ENCODE data around the gene SETBP1. TPM values are rescaled to one million over a fixed set of nuclear protein-coding genes. Genes with fewer than 3 reads are reported as not detected.
A peak's percentile ranks its signal among the peaks of the same experiment; 100 is the strongest.

Gene SETBP1
- total and polyA plus RNA-seq, 9 of the 15 experiments (the other 6 are each of a cell fraction or from before 2014, with no cell fraction given) = under 0.01 to 0.13 (median 0.04) TPM

DNA sequence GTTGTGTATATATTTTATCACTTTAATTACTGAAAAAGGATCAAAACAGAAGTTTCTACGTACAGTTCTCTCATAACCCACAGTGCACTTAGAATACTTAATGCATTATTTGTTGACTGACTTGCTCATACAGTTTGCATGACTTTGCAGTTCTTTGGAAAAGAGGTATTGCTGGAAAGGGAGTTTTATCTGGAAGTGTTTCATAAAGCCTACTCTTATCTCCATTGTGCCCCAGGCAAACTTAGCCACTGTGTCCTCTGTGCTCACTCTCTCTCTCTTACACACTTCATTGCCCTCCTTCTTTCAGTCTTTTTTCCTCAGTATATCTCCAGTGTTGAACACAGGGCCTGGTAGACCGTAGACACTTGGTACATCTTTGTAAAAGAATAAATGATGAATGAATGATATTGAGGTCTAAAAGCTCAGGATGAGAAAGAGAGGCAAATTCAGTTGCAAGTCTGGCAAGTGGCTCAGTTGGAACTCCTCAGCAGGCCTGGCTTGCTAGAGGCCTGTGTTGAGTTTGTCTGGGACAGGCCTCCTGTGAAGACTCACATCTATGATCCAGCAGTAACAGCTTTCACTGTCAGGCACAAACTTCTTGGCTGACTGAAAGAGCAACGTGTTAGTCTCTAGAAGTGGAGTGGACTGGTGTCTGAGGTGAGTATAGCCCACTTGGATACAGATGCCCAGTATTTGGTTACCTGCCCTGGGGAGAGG is 56.1 kb downstream of the SETBP1 start (continued):
- TF ChIP-seq SMARCA4 (IDR thresholded peaks at IDR 0.05) (peak; percentile 73), TCF7L2 (IDR thresholded peaks at IDR 0.05; ENCODE audit: low read depth, low read length) (no peak), NCOR1 (IDR thresholded peaks at IDR 0.05) (0 out of 2 replicates have a peak, but pooled peaks have one; percentile 8), KAT8 (IDR thresholded peaks at IDR 0.05; ENCODE audit: low read depth) (no peak), RBBP5 (IDR thresholded peaks at IDR 0.05; ENCODE audit: borderline replicate concordance, insufficient read depth, low read length, poor library complexity, severe bottlenecking) (no peak), CBFA2T3 (IDR thresholded peaks at IDR 0.05) (peak; percentile 46; the same call in 1 of the 2 replicates), ZNF263 (CRISPR knock-in tag; IDR thresholded peaks at IDR 0.05; ENCODE audit: borderline replicate concordance) (no peak), RAD51 (IDR thresholded peaks at IDR 0.05; ENCODE audit: borderline replicate concordance, low read depth) (no peak), ZNF592 (IDR thresholded peaks at IDR 0.05) (peak; percentile 63; the same call in 1 of the 2 replicates), CREM (IDR thresholded peaks at IDR 0.05; ENCODE audit: low read depth) (no peak), TFAP4 (CRISPR knock-in tag; IDR thresholded peaks at IDR 0.05; ENCODE audit: borderline replicate concordance) (no peak), DDX20 (tag; IDR thresholded peaks at IDR 0.05; ENCODE audit: low read depth) (no peak), MEF2A (IDR thresholded peaks at IDR 0.05; ENCODE audit: control insufficient read depth, low read depth, low read length) (no peak), ZNF184 (CRISPR knock-in tag; IDR thresholded peaks at IDR 0.05) (no peak), ZNF695 (CRISPR knock-in tag; IDR thresholded peaks at IDR 0.05) (no peak), C11orf30 (IDR thresholded peaks at IDR 0.05; ENCODE audit: low read depth) (peak; percentile 87), NFE2L1 (tag; IDR thresholded peaks at IDR 0.05; ENCODE audit: borderline replicate concordance, low read depth) (peak; percentile 41; the same call in 1 of the 2 replicates), MYNN (IDR thresholded peaks at IDR 0.05) (0 out of 2 replicates have a peak, but pooled peaks have one; percentile 38), MYNN (CRISPR knock-in tag; IDR thresholded peaks at IDR 0.05) (no peak), ZNF316 (IDR thresholded peaks at IDR 0.05) (peak; percentile 92), MEF2D (tag; conservative IDR thresholded peaks at IDR 0.05; ENCODE audit: low read depth) (no peak)
- TF ChIP-seq, protein P1, sequence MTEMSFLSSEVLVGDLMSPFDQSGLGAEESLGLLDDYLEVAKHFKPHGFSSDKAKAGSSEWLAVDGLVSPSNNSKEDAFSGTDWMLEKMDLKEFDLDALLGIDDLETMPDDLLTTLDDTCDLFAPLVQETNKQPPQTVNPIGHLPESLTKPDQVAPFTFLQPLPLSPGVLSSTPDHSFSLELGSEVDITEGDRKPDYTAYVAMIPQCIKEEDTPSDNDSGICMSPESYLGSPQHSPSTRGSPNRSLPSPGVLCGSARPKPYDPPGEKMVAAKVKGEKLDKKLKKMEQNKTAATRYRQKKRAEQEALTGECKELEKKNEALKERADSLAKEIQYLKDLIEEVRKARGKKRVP (CRISPR knock-in tag; IDR thresholded peaks at IDR 0.05) = no peak
- TF ChIP-seq, protein P2, sequence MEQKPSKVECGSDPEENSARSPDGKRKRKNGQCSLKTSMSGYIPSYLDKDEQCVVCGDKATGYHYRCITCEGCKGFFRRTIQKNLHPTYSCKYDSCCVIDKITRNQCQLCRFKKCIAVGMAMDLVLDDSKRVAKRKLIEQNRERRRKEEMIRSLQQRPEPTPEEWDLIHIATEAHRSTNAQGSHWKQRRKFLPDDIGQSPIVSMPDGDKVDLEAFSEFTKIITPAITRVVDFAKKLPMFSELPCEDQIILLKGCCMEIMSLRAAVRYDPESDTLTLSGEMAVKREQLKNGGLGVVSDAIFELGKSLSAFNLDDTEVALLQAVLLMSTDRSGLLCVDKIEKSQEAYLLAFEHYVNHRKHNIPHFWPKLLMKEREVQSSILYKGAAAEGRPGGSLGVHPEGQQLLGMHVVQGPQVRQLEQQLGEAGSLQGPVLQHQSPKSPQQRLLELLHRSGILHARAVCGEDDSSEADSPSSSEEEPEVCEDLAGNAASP (IDR thresholded peaks at IDR 0.05) = no peak
